ENCODE data around the gene MRPS27. TPM values are rescaled to one million over a fixed set of nuclear protein-coding genes. Genes with fewer than 3 reads are reported as not detected.

The MRPS27 gene
- total and polyA plus RNA-seq, 9 of the 15 experiments (the other 6 are each of a cell fraction or from before 2014, with no cell fraction given): 73.6 to 144 (median 106) TPM

- no peak for TF ChIP-seq MIER1 (IDR thresholded peaks at IDR 0.05; ENCODE audit: low read depth)
- TF ChIP-seq ZNF518B (CRISPR knock-in tag; IDR thresholded peaks at IDR 0.05): no peak
- no peak for TF ChIP-seq HMGN3 (IDR thresholded peaks at IDR 0.05; ENCODE audit: borderline replicate concordance, extremely low read depth, insufficient read length, low read depth, low read length)
- TF ChIP-seq HNRNPH1 (optimal IDR thresholded peaks at IDR 0.05; ENCODE audit: low read depth, low read length): no peak
- no peak for TF ChIP-seq TBL1XR1 (IDR thresholded peaks at IDR 0.05; ENCODE audit: low read length in 2 of 2)
- no peak for TF ChIP-seq SIRT6 (IDR thresholded peaks at IDR 0.05; ENCODE audit: low read depth, low read length)
- TF ChIP-seq ZNF232 (CRISPR knock-in tag; IDR thresholded peaks at IDR 0.05): no peak
- no peak for TF ChIP-seq ZHX1 (conservative IDR thresholded peaks at IDR 0.05; ENCODE audit: low read length)
- TF ChIP-seq MTA1 (IDR thresholded peaks at IDR 0.05; ENCODE audit: borderline replicate concordance): no peak
- no peak for TF ChIP-seq SRF (CRISPR knock-in tag; IDR thresholded peaks at IDR 0.05)
These were observed 115.1 kb downstream of the MRPS27 start (continued) for GRCh38 chr5:72204946-72205345.
